ENCODE data around the gene TNFAIP8. TPM values are rescaled to one million over a fixed set of nuclear protein-coding genes. Genes with fewer than 3 reads are reported as not detected.

Gene TNFAIP8
- total RNA-seq, 1 donor from 2014 or later, result 3.2 TPM

DNA sequence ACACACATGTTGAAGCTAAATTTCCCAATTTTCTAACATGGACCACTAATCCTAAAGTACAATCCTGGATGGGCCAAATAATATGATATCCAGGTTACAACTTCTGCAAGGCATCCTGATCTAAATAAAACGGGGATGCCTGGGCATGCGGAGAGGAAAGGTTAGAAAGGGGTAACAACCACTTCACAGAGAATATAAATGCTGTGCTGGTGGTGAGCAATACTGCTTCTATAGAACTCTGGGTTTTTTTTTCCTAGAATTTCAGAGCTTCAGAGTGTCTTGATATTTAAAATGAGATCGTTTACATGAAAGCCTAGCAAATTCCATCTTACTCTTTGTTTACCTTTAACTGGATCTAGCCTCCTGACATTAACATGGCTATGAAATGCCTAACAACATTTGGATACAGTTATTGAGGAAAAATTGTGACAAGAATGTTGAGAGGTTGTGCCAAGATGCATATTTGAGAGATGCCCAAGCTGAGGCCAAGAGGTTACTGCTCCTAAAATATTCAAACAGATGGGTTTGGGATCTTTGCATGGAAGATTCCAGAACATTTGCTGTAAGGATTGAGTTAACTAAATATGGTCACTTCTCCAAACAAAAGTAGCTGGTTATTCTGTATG lies 22.4 kb downstream of the TNFAIP8 start:
- intact Hi-C loops (cut with micrococcal nuclease), result no loop called here
- no peak for DNase-seq
- H3K27ac ChIP-seq (replicated peaks), result no peak overlapping the region
- TF ChIP-seq CTCF (IDR thresholded peaks at IDR 0.05; ENCODE audit: borderline replicate concordance), result no peak
- no peaks in the 10 kb centered on the region for H3K9me3 ChIP-seq (replicated peaks)
- no peak overlapping the region for H3K4me3 ChIP-seq
- H3K36me3 ChIP-seq, result no peaks in the 10 kb centered on the region
- H3K27me3 ChIP-seq (ENCODE audit: low read depth), result no peaks in the 10 kb centered on the region
- no peaks in the 10 kb centered on the region for H3K4me1 ChIP-seq

- no peak overlapping the region for H3K4me3 ChIP-seq
- intact Hi-C loops (cut with micrococcal nuclease), result no loop called here
- DNase-seq, result no peak
- H3K36me3 ChIP-seq, result no peaks in the 10 kb centered on the region
- H3K27me3 ChIP-seq (ENCODE audit: low read depth), result no peaks in the 10 kb centered on the region
- no peaks in the 10 kb centered on the region for H3K4me1 ChIP-seq
- H3K27ac ChIP-seq (replicated peaks), result no peak overlapping the region
- TF ChIP-seq CTCF (IDR thresholded peaks at IDR 0.05; ENCODE audit: borderline replicate concordance), result no peak
- H3K9me3 ChIP-seq (replicated peaks), result no peaks in the 10 kb centered on the region
Measured at GRCh38 chr5:119379096-119379495, 23.3 kb downstream of the TNFAIP8 start.

DNA sequence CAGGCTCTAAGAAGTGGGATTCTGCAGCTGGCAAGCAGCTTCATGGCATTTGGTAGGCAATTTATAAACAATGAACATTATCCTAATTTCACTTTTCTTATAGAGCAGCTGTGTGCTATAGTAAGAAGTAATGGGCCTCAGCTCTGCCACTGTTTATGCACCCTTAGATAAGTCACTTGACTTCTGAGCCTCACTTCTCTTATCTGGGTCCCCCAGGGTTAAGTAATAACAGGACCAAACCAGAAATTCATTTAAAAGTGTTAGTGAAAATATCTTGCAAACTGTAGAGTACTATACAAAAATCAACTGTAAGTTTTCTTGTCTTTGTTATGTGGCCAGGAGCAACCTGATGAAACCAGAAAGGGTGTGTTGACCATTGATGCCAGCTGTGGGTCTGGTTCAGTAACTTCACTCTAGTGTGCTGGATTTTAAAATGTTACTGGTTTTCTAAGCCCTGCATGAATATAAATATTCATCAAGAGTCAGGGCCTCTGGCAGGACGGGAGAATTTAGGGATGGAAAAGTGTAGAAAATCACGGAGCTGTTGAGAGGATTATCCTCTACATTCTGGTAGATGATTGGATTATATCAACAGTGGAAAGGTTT lies 24.2 kb downstream of the TNFAIP8 start:
- no peak for DNase-seq
- Histone ChIP-seq H3K27me3 (ENCODE audit: low read depth) (no peaks in the 10 kb centered on the region), H3K4me1 (peaks cover under 1% of the 10 kb centered on the region), H3K4me3 (no peak overlapping the region), H3K9me3 (replicated peaks) (no peaks in the 10 kb centered on the region), H3K27ac (replicated peaks) (no peak overlapping the region), H3K36me3 (no peaks in the 10 kb centered on the region)
- intact Hi-C loops (cut with micrococcal nuclease), result no loop called here
- no peak for TF ChIP-seq CTCF (IDR thresholded peaks at IDR 0.05; ENCODE audit: borderline replicate concordance)

- no peak overlapping the region for H3K27ac ChIP-seq (replicated peaks)
- intact Hi-C loops (cut with micrococcal nuclease), result no loop called here
- no peak for DNase-seq
- no peak overlapping the region for H3K4me3 ChIP-seq
- no peaks in the 10 kb centered on the region for H3K36me3 ChIP-seq
- peaks cover 22% of the 10 kb centered on the region for H3K4me1 ChIP-seq
- H3K27me3 ChIP-seq (ENCODE audit: low read depth), result no peaks in the 10 kb centered on the region
- no peaks in the 10 kb centered on the region for H3K9me3 ChIP-seq (replicated peaks)
- TF ChIP-seq CTCF (IDR thresholded peaks at IDR 0.05; ENCODE audit: borderline replicate concordance), result no peak
Measured at GRCh38 chr5:119382169-119382568, 26.4 kb downstream of the TNFAIP8 start.

- no peak overlapping the region for H3K4me3 ChIP-seq
- no peaks in the 10 kb centered on the region for H3K9me3 ChIP-seq (replicated peaks)
- no peaks in the 10 kb centered on the region for H3K27me3 ChIP-seq (ENCODE audit: low read depth)
- H3K36me3 ChIP-seq, result no peaks in the 10 kb centered on the region
- intact Hi-C loops (cut with micrococcal nuclease), result no loop called here
- no peak for TF ChIP-seq CTCF (IDR thresholded peaks at IDR 0.05; ENCODE audit: borderline replicate concordance)
- H3K4me1 ChIP-seq, result peaks cover 30% of the 10 kb centered on the region
- DNase-seq, result no peak
- no peak overlapping the region for H3K27ac ChIP-seq (replicated peaks)
Measured at GRCh38 chr5:119383008-119383407, 27.2 kb downstream of the TNFAIP8 start.

All from left ventricle myocardium inferior (tissue), 1 donor.